Tibial artery (tissue), 4 donors: ENCODE measurements around the gene HEMGN.

ENCODE experiments used
- DNase-seq, 2 donors: peaks; one replicate each; pipeline ENCODE4 v3.0.0-alpha.2; 2019
- H3K27ac ChIP-seq, 2 donors: fragments of 200-600 bp; sonication (generic) in 1 of 2; 1 replicate in 1 of 2; 2 replicates in 1 of 2; pipeline ENCODE4 v1.5.1; 2018 to 2019; ENCODE audit warnings: mild to moderate bottlenecking in 1 of 2
- H3K27me3 ChIP-seq, 2 donors: fragments of 200-600 bp; sonication (generic) in 1 of 2; one replicate each; pipeline versions ENCODE4 v1.5.1 to v1.6.0; 2016 to 2019
- H3K36me3 ChIP-seq, 3 donors: fragments of 200-600 bp; sonication (generic) in 2 of 3; one replicate each; pipeline ENCODE4 v1.5.1; 2016 to 2019; ENCODE audit warnings: mild to moderate bottlenecking in 2 of 3
- H3K4me1 ChIP-seq, 4 donors: fragments of 200-600 bp; sonication (generic) in 2 of 4; 1 replicate in 3 of 4; 2 replicates in 1 of 4; pipeline ENCODE4 v1.5.1; 2016 to 2019
- H3K4me3 ChIP-seq, 2 donors: fragments of 200-600 bp; sonication (generic) in 1 of 2; 1 replicate in 1 of 2; 2 replicates in 1 of 2; pipeline ENCODE4 v1.5.1; 2018 to 2019; ENCODE audit warnings: mild to moderate bottlenecking in 2 of 2
- H3K9me3 ChIP-seq, 3 donors: fragments of 200-600 bp; sonication (generic) in 1 of 3; one replicate each; pipeline ENCODE4 v1.5.1; 2016 to 2019
- intact Hi-C: fragments of 100-400 bp; cut with DNase I; formaldehyde crosslinking; loops from one replicate; pipeline ENCODE4 v1.15.0; 2023; ENCODE audit warnings: low total_unique reads
- TF ChIP-seq, protein P1 (sequence below), 2 experiments: fragments of 200-600 bp in 1 of 2; fragments of 450-650 bp in 1 of 2; IDR thresholded peaks; one replicate each; pipeline ENCODE4 v1.5.1; 2017 to 2019; ENCODE audit warnings: antibody characterized with exemption in 2 of 2, mild to moderate bottlenecking in 1 of 2, moderate library complexity in 1 of 2

HEMGN gene

GRCh38 chr9:97907046-97907445 is 30.9 kb downstream of the HEMGN start:
- Histone ChIP-seq H3K4me3 (no peak overlapping the region), H3K9me3 (no peaks in the 10 kb centered on the region), H3K4me1 (no peaks in the 10 kb centered on the region), H3K36me3 (peaks cover 15 to 71% (median 45%) of the 10 kb centered on the region in 3 donors), H3K27me3 (no peaks in the 10 kb centered on the region), H3K27ac (no peak overlapping the region)
- no peak for DNase-seq
- intact Hi-C loops = no loop called here
- TF ChIP-seq, protein P1, sequence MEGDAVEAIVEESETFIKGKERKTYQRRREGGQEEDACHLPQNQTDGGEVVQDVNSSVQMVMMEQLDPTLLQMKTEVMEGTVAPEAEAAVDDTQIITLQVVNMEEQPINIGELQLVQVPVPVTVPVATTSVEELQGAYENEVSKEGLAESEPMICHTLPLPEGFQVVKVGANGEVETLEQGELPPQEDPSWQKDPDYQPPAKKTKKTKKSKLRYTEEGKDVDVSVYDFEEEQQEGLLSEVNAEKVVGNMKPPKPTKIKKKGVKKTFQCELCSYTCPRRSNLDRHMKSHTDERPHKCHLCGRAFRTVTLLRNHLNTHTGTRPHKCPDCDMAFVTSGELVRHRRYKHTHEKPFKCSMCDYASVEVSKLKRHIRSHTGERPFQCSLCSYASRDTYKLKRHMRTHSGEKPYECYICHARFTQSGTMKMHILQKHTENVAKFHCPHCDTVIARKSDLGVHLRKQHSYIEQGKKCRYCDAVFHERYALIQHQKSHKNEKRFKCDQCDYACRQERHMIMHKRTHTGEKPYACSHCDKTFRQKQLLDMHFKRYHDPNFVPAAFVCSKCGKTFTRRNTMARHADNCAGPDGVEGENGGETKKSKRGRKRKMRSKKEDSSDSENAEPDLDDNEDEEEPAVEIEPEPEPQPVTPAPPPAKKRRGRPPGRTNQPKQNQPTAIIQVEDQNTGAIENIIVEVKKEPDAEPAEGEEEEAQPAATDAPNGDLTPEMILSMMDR (IDR thresholded peaks at IDR 0.05) = no peak

DNA sequence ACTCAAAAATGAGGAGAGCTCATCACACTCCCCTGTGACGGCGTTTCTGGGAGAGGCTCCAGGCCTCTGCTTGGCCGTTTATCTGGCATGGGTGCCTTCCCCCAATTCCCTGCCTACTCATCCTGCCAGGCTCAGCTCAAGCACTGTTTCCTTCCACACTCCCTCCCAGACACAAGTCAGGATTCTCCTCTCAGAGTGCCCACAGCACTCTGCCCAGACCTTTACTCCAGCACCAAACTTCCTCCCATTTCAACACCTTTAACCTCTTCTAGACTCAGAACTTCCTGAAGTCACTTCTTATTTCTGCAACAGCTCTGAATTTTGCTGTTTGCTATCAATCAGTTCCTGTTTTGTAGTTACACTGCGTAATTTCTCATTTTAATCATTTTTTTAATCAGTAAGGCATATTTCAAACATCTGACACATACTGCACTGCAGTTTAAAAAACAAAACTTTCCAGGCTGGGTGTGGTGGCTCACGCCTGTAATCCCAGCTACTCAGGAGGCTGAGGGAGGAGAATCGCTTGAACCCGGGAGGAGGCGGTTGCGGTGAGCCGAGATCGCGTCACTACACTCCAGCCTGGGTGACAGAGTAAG is 31.6 kb downstream of the HEMGN start:
- intact Hi-C loops = no loop called here
- peaks cover 15 to 64% (median 40%) of the 10 kb centered on the region in 3 donors for H3K36me3 ChIP-seq
- TF ChIP-seq, protein P1 (IDR thresholded peaks at IDR 0.05) = no peak
- DNase-seq = no peak
- no peak overlapping the region for H3K4me3 ChIP-seq
- H3K9me3 ChIP-seq = no peaks in the 10 kb centered on the region
- H3K27me3 ChIP-seq = no peaks in the 10 kb centered on the region
- no peak overlapping the region for H3K27ac ChIP-seq
- H3K4me1 ChIP-seq = no peaks in the 10 kb centered on the region

DNA sequence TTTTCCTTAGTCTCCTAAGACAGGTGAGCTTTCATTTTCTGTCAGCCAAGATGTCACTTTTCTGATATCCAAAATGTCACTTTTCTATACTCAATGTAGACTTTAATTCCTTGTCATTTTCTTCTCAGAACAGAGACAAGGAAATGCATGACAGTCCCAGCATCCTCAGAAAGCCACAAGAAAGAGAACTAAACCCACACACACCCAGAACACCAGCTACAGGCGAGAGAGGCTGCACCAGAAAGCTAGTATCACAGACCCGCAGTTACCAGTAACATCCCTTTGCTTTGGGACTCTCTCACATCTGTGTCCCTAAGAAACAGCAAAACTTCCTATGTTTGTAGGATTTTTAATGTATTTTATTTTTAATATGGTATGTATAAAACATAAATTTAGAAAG is 32.7 kb downstream of the HEMGN start:
- H3K27ac ChIP-seq = no peak overlapping the region
- DNase-seq = no peak
- no peaks in the 10 kb centered on the region for H3K4me1 ChIP-seq
- H3K4me3 ChIP-seq = no peak overlapping the region
- TF ChIP-seq, protein P1 (IDR thresholded peaks at IDR 0.05) = no peak
- no peaks in the 10 kb centered on the region for H3K27me3 ChIP-seq
- intact Hi-C loops = no loop called here
- no peaks in the 10 kb centered on the region for H3K9me3 ChIP-seq
- peaks cover 10 to 56% (median 29%) of the 10 kb centered on the region in 3 donors for H3K36me3 ChIP-seq

- Histone ChIP-seq H3K4me3 (no peak overlapping the region), H3K36me3 (peaks cover 5 to 56% (median 24%) of the 10 kb centered on the region in 3 donors), H3K27me3 (no peaks in the 10 kb centered on the region), H3K27ac (no peak overlapping the region), H3K4me1 (no peaks in the 10 kb centered on the region), H3K9me3 (no peaks in the 10 kb centered on the region)
- TF ChIP-seq, protein P1 (IDR thresholded peaks at IDR 0.05) = no peak
- intact Hi-C loops = no loop called here
- DNase-seq = no peak
These were observed 33.2 kb downstream of the HEMGN start for GRCh38 chr9:97904725-97905124.

- TF ChIP-seq, protein P1 (IDR thresholded peaks at IDR 0.05) = no peak
- intact Hi-C loops = loop anchor here (2.0 kb wide), 1 partner anchor 192 kb away; no protein-coding TSS in a partner anchor
These were observed 34.8 kb downstream of the HEMGN start for GRCh38 chr9:97903177-97903576.

More at GRCh38 chr9:97903177-97903576, 34.8 kb downstream of the HEMGN start:
- Histone ChIP-seq H3K36me3 (peaks cover 0 to 41% (median 9%) of the 10 kb centered on the region in 3 donors), H3K4me1 (no peaks in the 10 kb centered on the region), H3K4me3 (no peak overlapping the region), H3K27ac (no peak overlapping the region), H3K9me3 (no peaks in the 10 kb centered on the region), H3K27me3 (no peaks in the 10 kb centered on the region)
- no peak for DNase-seq
